GM23338 (cell line): ENCODE measurements around the gene CAPS.

Source experiments
- CREB1 ChIP-seq: fragments of 250-450 bp; sonication (Bioruptor Pico); IDR thresholded peaks from 2 replicates; pipeline ENCODE4 v1.5.0; 2020; ENCODE audit warnings: low read depth, mild to moderate bottlenecking, moderate library complexity
- CTCF ChIP-seq, 2 experiments: fragments of 200-600 bp in 1 of 2; sonication (generic) in 1 of 2; conservative IDR thresholded peaks; 2 replicates each; pipeline versions ENCODE4 v1.5.1 to v1.6.1; 2016 to 2017; ENCODE audit warnings: antibody characterized with exemption in 2 of 2, low read depth in 2 of 2, mild to moderate bottlenecking in 2 of 2, moderate library complexity in 1 of 2
- EZH2phosphoT487 ChIP-seq: fragments of 200-600 bp; sonication (generic); IDR thresholded peaks from one replicate; pipeline ENCODE4 v1.8.1; 2018; ENCODE audit warnings: antibody characterized with exemption; ENCODE audit not compliant: unreplicated experiment

- TF ChIP-seq CTCF (conservative IDR thresholded peaks at IDR 0.05; ENCODE audit: low read depth in 2 of 2), result no peak
- TF ChIP-seq EZH2phosphoT487, result no peak
- no peak for TF ChIP-seq CREB1 (CRISPR knock-in tag)
Observed at GRCh38 chr19:5914946-5915781, 1.1 kb downstream of the CAPS start.
